Upper lobe of left lung (tissue), 6 donors: Measurements from ENCODE around the gene PATJ. TPM values are rescaled to one million over a fixed set of nuclear protein-coding genes. Genes with fewer than 3 reads are reported as not detected.

Experiments
- ATAC-seq, 2 donors: fragments of 200-7000 bp; cut with Tn5 transposase; one replicate each; pipeline ENCODE4 v1.9.1; 2022; ENCODE audit warnings: mild to moderate bottlenecking in 2 of 2, moderate library complexity in 2 of 2; ENCODE audit not compliant: low FRiP score in 2 of 2
- DNase-seq, 2 donors: peaks; one replicate each; pipeline ENCODE4 v3.0.0-alpha.2; 2019 to 2020
- H3K27ac ChIP-seq, 4 donors: fragments of 200-600 bp; sonication (generic); one replicate each; pipeline ENCODE4 v1.5.1; 2016 to 2019
- H3K27me3 ChIP-seq, 4 donors: fragments of 200-600 bp; sonication (generic); one replicate each; pipeline ENCODE4 v1.5.1; 2017 to 2019
- H3K36me3 ChIP-seq, 4 donors: fragments of 200-600 bp; sonication (generic); one replicate each; pipeline ENCODE4 v1.5.1; 2016 to 2019
- H3K4me1 ChIP-seq, 4 donors: fragments of 200-600 bp; sonication (generic); one replicate each; pipeline ENCODE4 v1.5.1; 2018 to 2019
- H3K4me3 ChIP-seq, 4 donors: fragments of 200-600 bp; sonication (generic); one replicate each; pipeline ENCODE4 v1.5.1; 2017 to 2019; ENCODE audit warnings: mild to moderate bottlenecking in 2 of 4, moderate library complexity in 1 of 4
- H3K9me3 ChIP-seq, 4 donors: fragments of 200-600 bp; sonication (generic); one replicate each; pipeline ENCODE4 v1.5.1; 2018 to 2019
- EP300 ChIP-seq, 4 donors: sonication (generic); formaldehyde crosslinking; IDR thresholded peaks; one replicate each; pipeline ENCODE4 v1.5.1; 2017; ENCODE audit warnings: antibody characterized with exemption in 4 of 4, control low read depth in 2 of 4
- POLR2A ChIP-seq, 4 donors: fragments of 450-650 bp; IDR thresholded peaks; one replicate each; pipeline ENCODE4 v1.5.1; 2016 to 2017; ENCODE audit warnings: antibody characterized with exemption in 4 of 4, mild to moderate bottlenecking in 2 of 4
- POLR2AphosphoS5 ChIP-seq, 2 donors: sonication (generic); formaldehyde crosslinking; IDR thresholded peaks; one replicate each; pipeline ENCODE4 v1.5.1; 2017; ENCODE audit warnings: antibody characterized with exemption in 2 of 2
- WGBS, 2 donors: methylation state at CpG; one replicate each; pipeline ENCODE4 v1.1.5; 2017 to 2018; 5-methylcytosine and 5-hydroxymethylcytosine counted together
- total RNA-seq, 6 donors: library from RNA; depleted of rRNA in 4 of 6; stranded (reverse); fragments of >200 nt in 4 of 6; gene quantifications; one replicate each; pipeline versions ENCODE4 v1.1.0 to v1.2.1, GENCODE V29; 2016 to 2021
- TF ChIP-seq, protein P1 (sequence below), 6 experiments: fragments of 450-650 bp in 4 of 6; fragments of 200-600 bp in 2 of 6; sonication (generic) in 2 of 6; IDR thresholded peaks; one replicate each; pipeline ENCODE4 v1.5.1; 2016 to 2019; ENCODE audit warnings: antibody characterized with exemption in 6 of 6
- donor health status: DM: no; HTN: no; CAD: no; lungs with moderate emphysema.
- donor health status: DM: no; HTN: yes; CAD: no; lungs with severe emphysema.

The PATJ gene
- total RNA-seq, 6 donors from 2014 or later: 37.1 to 217 (median 70.5) TPM

DNA sequence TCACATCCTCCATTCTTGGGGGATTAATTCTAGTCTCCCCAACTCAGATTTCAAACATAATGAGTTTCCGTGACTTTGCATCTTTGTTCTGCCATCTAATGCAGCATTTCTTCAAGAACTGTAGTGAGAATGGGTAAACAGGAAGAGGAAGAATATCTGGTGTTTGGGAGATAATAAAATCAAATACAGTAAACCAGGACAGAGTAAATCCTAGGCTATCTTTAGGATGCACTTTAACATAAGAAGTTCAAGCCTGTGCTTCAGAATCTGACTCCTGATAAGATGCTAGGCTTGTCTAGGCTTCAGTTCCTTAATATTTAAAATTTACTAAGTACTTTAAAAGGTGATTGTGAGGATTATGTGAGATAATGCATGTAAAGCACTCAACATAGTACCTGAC is 27.9 kb downstream of the PATJ start:
- no peak for ATAC-seq
- TF ChIP-seq, protein P1, sequence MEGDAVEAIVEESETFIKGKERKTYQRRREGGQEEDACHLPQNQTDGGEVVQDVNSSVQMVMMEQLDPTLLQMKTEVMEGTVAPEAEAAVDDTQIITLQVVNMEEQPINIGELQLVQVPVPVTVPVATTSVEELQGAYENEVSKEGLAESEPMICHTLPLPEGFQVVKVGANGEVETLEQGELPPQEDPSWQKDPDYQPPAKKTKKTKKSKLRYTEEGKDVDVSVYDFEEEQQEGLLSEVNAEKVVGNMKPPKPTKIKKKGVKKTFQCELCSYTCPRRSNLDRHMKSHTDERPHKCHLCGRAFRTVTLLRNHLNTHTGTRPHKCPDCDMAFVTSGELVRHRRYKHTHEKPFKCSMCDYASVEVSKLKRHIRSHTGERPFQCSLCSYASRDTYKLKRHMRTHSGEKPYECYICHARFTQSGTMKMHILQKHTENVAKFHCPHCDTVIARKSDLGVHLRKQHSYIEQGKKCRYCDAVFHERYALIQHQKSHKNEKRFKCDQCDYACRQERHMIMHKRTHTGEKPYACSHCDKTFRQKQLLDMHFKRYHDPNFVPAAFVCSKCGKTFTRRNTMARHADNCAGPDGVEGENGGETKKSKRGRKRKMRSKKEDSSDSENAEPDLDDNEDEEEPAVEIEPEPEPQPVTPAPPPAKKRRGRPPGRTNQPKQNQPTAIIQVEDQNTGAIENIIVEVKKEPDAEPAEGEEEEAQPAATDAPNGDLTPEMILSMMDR (IDR thresholded peaks at IDR 0.05): no peak
- TF ChIP-seq POLR2AphosphoS5 (IDR thresholded peaks at IDR 0.05): no peak
- DNase-seq: no peak
- Histone ChIP-seq H3K4me1 (no peaks in the 10 kb centered on the region), H3K36me3 (peaks cover 0 to 32% (median 0%) of the 10 kb centered on the region in 4 donors), H3K4me3 (no peak overlapping the region), H3K27ac (no peak overlapping the region), H3K9me3 (no peaks in the 10 kb centered on the region), H3K27me3 (no peaks in the 10 kb centered on the region)
- 80 to 87% methylated on average over 1 of the region's 1 CpG for WGBS, 2 donors

DNA sequence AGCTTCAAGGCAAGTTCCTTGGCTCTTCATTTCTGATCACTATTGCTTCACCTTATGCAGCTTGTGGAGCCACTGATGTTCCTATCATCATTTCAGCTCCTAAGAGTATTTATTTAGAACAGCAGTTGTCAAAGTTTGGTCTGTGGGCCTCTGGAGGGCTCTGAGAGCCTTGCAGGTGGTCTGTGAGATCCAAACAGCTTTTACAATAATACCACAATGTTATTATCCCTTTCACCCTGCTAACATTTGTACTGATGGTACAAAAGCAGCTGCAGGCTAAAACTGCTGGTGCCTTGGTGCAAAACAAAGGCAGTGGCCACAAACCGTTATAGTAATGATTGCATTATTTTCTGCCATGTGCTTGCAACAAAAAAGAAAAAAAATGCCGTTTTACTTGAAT is 33.8 kb downstream of the PATJ start:
- Histone ChIP-seq H3K4me1 (no peaks in the 10 kb centered on the region), H3K4me3 (no peak overlapping the region), H3K27ac (no peak overlapping the region), H3K9me3 (no peaks in the 10 kb centered on the region), H3K27me3 (no peaks in the 10 kb centered on the region), H3K36me3 (peaks cover 0 to 22% (median 2%) of the 10 kb centered on the region in 4 donors)
- TF ChIP-seq, protein P1 (IDR thresholded peaks at IDR 0.05): no peak
- TF ChIP-seq POLR2A (IDR thresholded peaks at IDR 0.05) (no peak), EP300 (IDR thresholded peaks at IDR 0.05) (no peak), POLR2AphosphoS5 (IDR thresholded peaks at IDR 0.05) (no peak)
- DNase-seq (no peak), ATAC-seq (no peak)
- WGBS, 2 donors: 86 to 94% methylated on average over 2 of the region's 2 CpGs

DNA sequence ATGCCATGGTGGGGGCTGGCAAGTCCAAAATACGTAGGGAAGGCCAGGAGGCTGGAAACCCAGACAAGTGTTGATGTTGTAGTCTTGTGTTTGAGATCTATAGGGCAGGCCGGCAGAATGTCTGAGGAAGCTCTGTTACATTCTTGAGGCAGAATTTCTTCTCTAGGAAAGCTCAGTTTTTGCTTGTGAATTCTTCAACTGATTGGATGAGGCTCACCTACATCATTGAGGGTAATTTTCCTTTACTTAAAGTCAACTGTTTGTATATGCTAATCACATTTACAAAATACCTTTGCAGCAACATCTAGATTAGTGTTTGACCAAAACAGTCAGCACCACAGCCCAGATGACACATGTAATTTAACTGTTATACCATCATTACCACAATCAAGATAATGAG is 37.0 kb downstream of the PATJ start:
- ATAC-seq: no peak
- TF ChIP-seq, protein P1 (IDR thresholded peaks at IDR 0.05): no peak
- TF ChIP-seq POLR2A (IDR thresholded peaks at IDR 0.05): no peak
- no peak for TF ChIP-seq EP300 (IDR thresholded peaks at IDR 0.05)
- no peak for TF ChIP-seq POLR2AphosphoS5 (IDR thresholded peaks at IDR 0.05)
- Histone ChIP-seq H3K4me3 (no peak overlapping the region), H3K9me3 (no peaks in the 10 kb centered on the region), H3K36me3 (peaks cover 0 to 10% (median 2%) of the 10 kb centered on the region in 4 donors), H3K4me1 (no peaks in the 10 kb centered on the region), H3K27me3 (no peaks in the 10 kb centered on the region), H3K27ac (no peak overlapping the region)
- no peak for DNase-seq
- 82 to 93% methylated on average over 2 of the region's 2 CpGs for WGBS, 2 donors

DNA sequence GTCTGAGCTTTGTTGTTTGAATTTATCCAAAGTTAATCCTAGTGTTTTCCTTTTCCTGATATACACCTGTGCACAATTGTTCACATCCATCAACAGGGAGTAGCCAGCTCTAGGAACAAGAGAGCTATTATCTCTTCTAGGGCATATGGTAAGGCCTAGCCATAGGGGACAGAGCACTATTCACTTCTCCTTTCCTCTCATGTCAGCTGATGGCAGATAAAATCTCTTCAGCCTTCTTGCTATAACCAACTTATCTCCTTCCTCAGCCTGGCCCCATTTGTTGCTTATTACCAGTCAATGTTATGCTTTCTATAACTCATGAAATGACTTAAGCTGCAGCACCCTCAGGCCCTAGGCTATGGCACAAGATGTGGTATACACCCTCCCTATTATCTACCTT is 38.9 kb downstream of the PATJ start:
- Histone ChIP-seq H3K4me1 (no peaks in the 10 kb centered on the region), H3K36me3 (peaks cover 0 to 4% (median under 1%) of the 10 kb centered on the region in 4 donors), H3K27ac (no peak overlapping the region), H3K4me3 (no peak overlapping the region), H3K9me3 (no peaks in the 10 kb centered on the region), H3K27me3 (no peaks in the 10 kb centered on the region)
- no peak for ATAC-seq
- TF ChIP-seq POLR2AphosphoS5 (IDR thresholded peaks at IDR 0.05) (no peak), POLR2A (IDR thresholded peaks at IDR 0.05) (no peak), EP300 (IDR thresholded peaks at IDR 0.05) (no peak)
- TF ChIP-seq, protein P1 (IDR thresholded peaks at IDR 0.05): no peak
- DNase-seq: no peak

DNA sequence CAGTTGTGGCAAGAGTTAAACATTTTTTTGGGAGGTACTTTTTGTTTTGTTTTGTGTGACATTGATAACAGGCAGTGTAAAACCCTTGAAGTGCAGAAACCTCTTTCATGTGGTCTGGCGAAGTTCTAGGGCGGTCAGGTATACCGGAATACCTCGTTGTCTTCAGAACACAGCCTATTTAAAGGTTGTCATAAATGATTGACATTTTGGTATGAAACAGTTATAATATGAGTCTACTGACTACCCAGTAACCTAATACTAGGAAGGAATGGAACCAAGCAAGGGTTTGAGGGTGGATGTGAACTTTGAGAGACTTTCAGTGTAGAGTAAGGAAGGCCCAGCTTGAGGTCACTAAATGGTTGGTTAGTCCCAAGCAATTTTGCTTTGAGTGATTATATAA is 40.5 kb downstream of the PATJ start:
- no peak overlapping the region for H3K27ac ChIP-seq
- H3K4me1 ChIP-seq: no peaks in the 10 kb centered on the region
- no peaks in the 10 kb centered on the region for H3K9me3 ChIP-seq
- H3K4me3 ChIP-seq: no peak overlapping the region
- peaks cover 0 to 6% (median 1%) of the 10 kb centered on the region in 4 donors for H3K36me3 ChIP-seq
- TF ChIP-seq, protein P1 (IDR thresholded peaks at IDR 0.05): no peak
- TF ChIP-seq EP300 (IDR thresholded peaks at IDR 0.05) (no peak), POLR2A (IDR thresholded peaks at IDR 0.05) (no peak), POLR2AphosphoS5 (IDR thresholded peaks at IDR 0.05) (no peak)
- ATAC-seq (no peak), DNase-seq (no peak)
- H3K27me3 ChIP-seq: no peaks in the 10 kb centered on the region
- WGBS, 2 donors: 52 to 86% methylated on average over 4 of the region's 4 CpGs
